H9 (cell line): ENCODE data around the gene ST6GAL1. TPM values are rescaled to one million over a fixed set of nuclear protein-coding genes. Genes with fewer than 3 reads are reported as not detected.
A peak's percentile ranks its signal among the peaks of the same experiment; 100 is the strongest.

Source experiments
- DNase-seq: peaks from one replicate; pipeline ENCODE4 v3.0.0-alpha.2; 2017
- H2AFZ ChIP-seq: one replicate; pipeline ENCODE4 v1.6.1; 2013; ENCODE audit warnings: mild to moderate bottlenecking, low read length, control low read depth, moderate library complexity
- H2AK5ac ChIP-seq: 2 replicates; pipeline ENCODE4 v1.6.1; 2013; ENCODE audit warnings: low read length, control low read depth, mixed read lengths; ENCODE audit not compliant: insufficient read length
- H2BK120ac ChIP-seq: one replicate; pipeline ENCODE4 v1.6.1; 2013; ENCODE audit warnings: low read depth, mild to moderate bottlenecking, low read length, control low read depth, inconsistent platforms; ENCODE audit not compliant: poor library complexity, severe bottlenecking
- H2BK12ac ChIP-seq: 2 replicates; pipeline ENCODE4 v1.6.1; 2013; ENCODE audit warnings: low read length, control low read depth, mixed read lengths, low read depth; ENCODE audit not compliant: insufficient read length
- H2BK15ac ChIP-seq: 2 replicates; pipeline ENCODE4 v1.6.1; 2013; ENCODE audit warnings: low read depth, low read length, control low read depth
- H2BK20ac ChIP-seq: one replicate; pipeline ENCODE4 v1.6.1; 2013; ENCODE audit warnings: low read depth, mild to moderate bottlenecking, low read length, control low read depth, inconsistent platforms; ENCODE audit not compliant: poor library complexity, severe bottlenecking
- H2BK5ac ChIP-seq: 2 replicates; pipeline ENCODE4 v1.6.1; 2013; ENCODE audit warnings: low read length, control low read depth, mixed read lengths; ENCODE audit not compliant: insufficient read length
- H3K14ac ChIP-seq: 2 replicates; pipeline ENCODE4 v1.6.1; 2013; ENCODE audit warnings: low read length, control low read depth; ENCODE audit not compliant: insufficient read depth
- H3K18ac ChIP-seq: 2 replicates; pipeline ENCODE4 v1.6.1; 2013; ENCODE audit warnings: low read depth, mild to moderate bottlenecking, mixed read lengths, low read length, control low read depth; ENCODE audit not compliant: insufficient read length
- H3K23ac ChIP-seq: 2 replicates; pipeline ENCODE4 v1.6.1; 2013; ENCODE audit warnings: low read length, control low read depth, mixed read lengths, low read depth; ENCODE audit not compliant: insufficient read length
- H3K23me2 ChIP-seq: 2 replicates; pipeline ENCODE4 v1.6.1; 2013; ENCODE audit warnings: low read depth, mild to moderate bottlenecking, mixed read lengths, low read length, control low read depth; ENCODE audit not compliant: insufficient read length, poor library complexity, severe bottlenecking
- H3K27ac ChIP-seq: 2 replicates; pipeline ENCODE4 v1.5.1; 2013; ENCODE audit warnings: low read length, control low read depth, mixed read lengths, low read depth; ENCODE audit not compliant: insufficient read length
- H3K27me3 ChIP-seq: 2 replicates; pipeline ENCODE4 v1.6.1; 2013; ENCODE audit warnings: low read length, control low read depth, inconsistent platforms; ENCODE audit not compliant: insufficient read depth
- H3K4ac ChIP-seq: 2 replicates; pipeline ENCODE4 v1.6.1; 2013; ENCODE audit warnings: low read depth, mild to moderate bottlenecking, control low read depth, inconsistent platforms, low read length, moderate library complexity
- H3K4me1 ChIP-seq: 2 replicates; pipeline ENCODE4 v1.6.1; 2013; ENCODE audit warnings: low read length, control low read depth, inconsistent platforms; ENCODE audit not compliant: insufficient read depth
- H3K4me2 ChIP-seq: 2 replicates; pipeline ENCODE4 v1.6.1; 2013; ENCODE audit warnings: low read length, control low read depth, mixed read lengths; ENCODE audit not compliant: insufficient read length, insufficient read depth
- H3K56ac ChIP-seq: 2 replicates; pipeline ENCODE4 v1.6.1; 2013; ENCODE audit warnings: low read depth, mild to moderate bottlenecking, mixed read lengths, low read length, control low read depth; ENCODE audit not compliant: insufficient read length
- H3K79me1 ChIP-seq: 2 replicates; pipeline ENCODE4 v1.6.1; 2013; ENCODE audit warnings: low read depth, mild to moderate bottlenecking, moderate library complexity, low read length, control low read depth, inconsistent platforms; ENCODE audit not compliant: insufficient read depth, poor library complexity, severe bottlenecking
- H3K79me2 ChIP-seq: 2 replicates; pipeline ENCODE4 v1.6.1; 2013; ENCODE audit warnings: low read length, control low read depth, inconsistent platforms; ENCODE audit not compliant: insufficient read depth
- H3K9ac ChIP-seq: 2 replicates; pipeline ENCODE4 v1.6.1; 2013; ENCODE audit warnings: low read length, control low read depth, mixed read lengths; ENCODE audit not compliant: insufficient read length; ENCODE audit errors: extremely low read depth
- H3K9me3 ChIP-seq: one replicate; pipeline ENCODE4 v1.6.1; 2013; ENCODE audit warnings: low read depth, low read length, inconsistent platforms; ENCODE audit not compliant: control insufficient read depth
- H3T11ph ChIP-seq: one replicate; pipeline ENCODE4 v1.6.1; 2013; ENCODE audit warnings: mild to moderate bottlenecking, low read length, control low read depth, inconsistent platforms
- H4K20me1 ChIP-seq: one replicate; pipeline ENCODE4 v1.6.1; 2013; ENCODE audit not compliant: control insufficient read depth, insufficient read length, insufficient read depth
- H4K5ac ChIP-seq: 2 replicates; pipeline ENCODE4 v1.6.1; 2013; ENCODE audit warnings: low read depth, mild to moderate bottlenecking, mixed read lengths, low read length, control low read depth; ENCODE audit not compliant: insufficient read length
- H4K8ac ChIP-seq: replicated peaks from 2 replicates; pipeline ENCODE4 v1.6.1; 2013; ENCODE audit warnings: low read length, control low read depth, mixed read lengths, low read depth; ENCODE audit not compliant: insufficient read length
- H4K91ac ChIP-seq: 2 replicates; pipeline ENCODE4 v1.6.1; 2013; ENCODE audit warnings: low read depth, mild to moderate bottlenecking, moderate library complexity, mixed read lengths, low read length, control low read depth; ENCODE audit not compliant: insufficient read length
- H3K27ac Mint-ChIP-seq, 3 experiments: 2 replicates in 2 of 3; 3 replicates in 1 of 3; pipeline ENCODE4 v1.8.0; 2020 to 2021; ENCODE audit warnings: mixed read lengths in 3 of 3, mild to moderate bottlenecking in 1 of 3, moderate library complexity in 1 of 3
- H3K27me3 Mint-ChIP-seq: 2 replicates; pipeline ENCODE4 v1.8.0; 2021; ENCODE audit warnings: low read depth, mild to moderate bottlenecking, moderate library complexity, mixed read lengths
- H3K36me3 Mint-ChIP-seq, 3 experiments: 2 replicates in 2 of 3; 3 replicates in 1 of 3; pipeline ENCODE4 v1.8.0; 2020 to 2021; ENCODE audit warnings: low read depth in 3 of 3, mixed read lengths in 3 of 3; ENCODE audit not compliant: insufficient read depth in 1 of 3
- H3K4me1 Mint-ChIP-seq, 2 experiments: 2 replicates each; pipeline ENCODE4 v1.8.0; 2020; ENCODE audit warnings: mixed read lengths in 2 of 2
- H3K4me3 Mint-ChIP-seq, 2 experiments: 2 replicates in 1 of 2; 3 replicates in 1 of 2; pipeline ENCODE4 v1.8.0; 2020 to 2021; ENCODE audit warnings: mild to moderate bottlenecking in 2 of 2, mixed read lengths in 2 of 2, moderate library complexity in 1 of 2
- H3K9me3 Mint-ChIP-seq, 2 experiments: 2 replicates in 1 of 2; 3 replicates in 1 of 2; pipeline ENCODE4 v1.8.0; 2020; ENCODE audit warnings: mild to moderate bottlenecking in 2 of 2, mixed read lengths in 2 of 2, moderate library complexity in 1 of 2
- CTCF ChIP-seq: fragments of 200-600 bp; sonication (generic); conservative IDR thresholded peaks from 3 replicates; pipeline ENCODE4 v1.8.0; 2021; ENCODE audit warnings: antibody characterized with exemption, mild to moderate bottlenecking
- WGBS: extraction: QIAGEN DNeasy Blood & Tissue Kit; methylation state at CpG from one replicate; pipeline ENCODE4 v1.1.7; 2013; ENCODE audit warnings: missing lambda C conversion rate, low lambda C conversion rate, mixed read lengths; ENCODE audit not compliant: insufficient read length; ENCODE audit errors: extremely low coverage; 5-methylcytosine and 5-hydroxymethylcytosine counted together
- total RNA-seq: library from RNA; stranded (reverse); gene quantifications from 2 replicates; pipeline ENCODE4 v1.2.1, GENCODE V29; 2021

The ST6GAL1 gene
- total RNA-seq, 1 experiment from 2014 or later, result 139 TPM

- H3K4me1 Mint-ChIP-seq, result peaks cover 38 to 39% of the 10 kb centered on the region in 2 experiments
- H3K27ac ChIP-seq, result no peak overlapping the region
- no peak for DNase-seq
- no peak overlapping the region for H3K4me2 ChIP-seq
- H3K36me3 Mint-ChIP-seq, result peaks cover 30 to 71% (median 53%) of the 10 kb centered on the region in 3 experiments
- no peaks in the 10 kb centered on the region for H3K27me3 ChIP-seq
- H3K9me3 ChIP-seq, result no peaks in the 10 kb centered on the region
- no peaks in the 10 kb centered on the region for H3K79me1 ChIP-seq
- H4K8ac ChIP-seq, result no peak overlapping the region
- H3K4me3 Mint-ChIP-seq, result no peak overlapping the region
- no peak overlapping the region for H2BK12ac ChIP-seq
- no peak overlapping the region for H4K5ac ChIP-seq
- H3K4ac ChIP-seq, result no peak overlapping the region
- no peak overlapping the region for H3K18ac ChIP-seq
- no peak overlapping the region for H2BK20ac ChIP-seq
- no peaks in the 10 kb centered on the region for H4K20me1 ChIP-seq
- no peaks in the 10 kb centered on the region for H3K27me3 Mint-ChIP-seq
- no peak overlapping the region for H2BK5ac ChIP-seq
- TF ChIP-seq CTCF, result no peak
- no peak overlapping the region for H2BK120ac ChIP-seq
- no peak overlapping the region for H3K9ac ChIP-seq
- H3K27ac Mint-ChIP-seq, result peak overlapping the region in 2 of 3 experiments; percentile 69 to 73; a peak in 5 of 7 replicates
- H4K91ac ChIP-seq, result no peak overlapping the region
- no peak overlapping the region for H3K14ac ChIP-seq
- no peak overlapping the region for H2AK5ac ChIP-seq
- no peak overlapping the region for H3K23ac ChIP-seq
- H3K79me2 ChIP-seq, result no peaks in the 10 kb centered on the region
- H2AFZ ChIP-seq, result no peak overlapping the region
- H3K23me2 ChIP-seq, result no peaks in the 10 kb centered on the region
- no CpG with 5 or more reads among the region's 12 CpGs for WGBS
- no peak overlapping the region for H2BK15ac ChIP-seq
- peaks cover 14% of the 10 kb centered on the region; the same call in 1 of the 2 replicates for H3K4me1 ChIP-seq
- no peak overlapping the region for H3T11ph ChIP-seq
- H3K9me3 Mint-ChIP-seq, result no peaks in the 10 kb centered on the region
- H3K56ac ChIP-seq, result no peak overlapping the region
These were observed 134.1 kb downstream of the ST6GAL1 start for GRCh38 chr3:187064210-187065115.
